ENCODE results near the gene USP43.

GRCh38 chr17:9672266-9672665 is 26.9 kb downstream of the USP43 start:
- TF ChIP-seq CTCF (IDR thresholded peaks at IDR 0.05) (no peak), POLR2A (IDR thresholded peaks at IDR 0.05; ENCODE audit: low read depth) (no peak), EP300 (IDR thresholded peaks at IDR 0.05) (no peak)

All from esophagus muscularis mucosa (tissue), 4 donors.